B cell (primary cell): ENCODE data around the gene SLC13A3.

Experiments
- EZH2 ChIP-seq: IDR thresholded peaks from 2 replicates; pipeline ENCODE4 v1.6.1; 2012; ENCODE audit warnings: borderline replicate concordance, low read depth, mild to moderate bottlenecking, moderate library complexity, low read length; ENCODE audit not compliant: insufficient read depth, poor library complexity, severe bottlenecking
- TF ChIP-seq, protein P1 (sequence below): fragments of 200-600 bp; IDR thresholded peaks from one replicate; pipeline ENCODE4 v1.8.0; 2022; ENCODE audit warnings: antibody characterized with exemption, mild to moderate bottlenecking

DNA sequence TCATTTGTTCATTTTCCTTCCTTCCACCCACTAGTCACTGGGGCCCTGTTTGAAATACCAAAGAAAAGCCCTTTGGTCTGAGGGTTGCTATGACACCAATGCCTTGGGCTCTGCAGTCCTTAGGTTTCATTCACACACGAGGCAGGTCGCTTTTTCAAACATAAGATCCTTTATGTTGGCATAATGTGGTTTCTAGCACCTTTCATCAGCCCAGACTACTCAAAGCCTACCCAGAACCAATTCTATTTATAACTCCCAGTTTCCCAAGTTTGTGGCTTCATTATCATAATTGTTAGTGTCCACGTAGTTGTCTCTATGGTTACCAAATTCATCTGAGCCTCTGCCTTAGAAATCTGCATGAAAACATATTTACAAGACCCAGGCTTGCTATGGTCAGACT lies 44.6 kb upstream of the SLC13A3 start:
- TF ChIP-seq, protein P1, sequence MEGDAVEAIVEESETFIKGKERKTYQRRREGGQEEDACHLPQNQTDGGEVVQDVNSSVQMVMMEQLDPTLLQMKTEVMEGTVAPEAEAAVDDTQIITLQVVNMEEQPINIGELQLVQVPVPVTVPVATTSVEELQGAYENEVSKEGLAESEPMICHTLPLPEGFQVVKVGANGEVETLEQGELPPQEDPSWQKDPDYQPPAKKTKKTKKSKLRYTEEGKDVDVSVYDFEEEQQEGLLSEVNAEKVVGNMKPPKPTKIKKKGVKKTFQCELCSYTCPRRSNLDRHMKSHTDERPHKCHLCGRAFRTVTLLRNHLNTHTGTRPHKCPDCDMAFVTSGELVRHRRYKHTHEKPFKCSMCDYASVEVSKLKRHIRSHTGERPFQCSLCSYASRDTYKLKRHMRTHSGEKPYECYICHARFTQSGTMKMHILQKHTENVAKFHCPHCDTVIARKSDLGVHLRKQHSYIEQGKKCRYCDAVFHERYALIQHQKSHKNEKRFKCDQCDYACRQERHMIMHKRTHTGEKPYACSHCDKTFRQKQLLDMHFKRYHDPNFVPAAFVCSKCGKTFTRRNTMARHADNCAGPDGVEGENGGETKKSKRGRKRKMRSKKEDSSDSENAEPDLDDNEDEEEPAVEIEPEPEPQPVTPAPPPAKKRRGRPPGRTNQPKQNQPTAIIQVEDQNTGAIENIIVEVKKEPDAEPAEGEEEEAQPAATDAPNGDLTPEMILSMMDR, result no peak
- TF ChIP-seq EZH2, result no peak
